GM21717 (cell line): ENCODE data around the gene FAH.
"Not testable (repeated sequence)": the region's sequence is repeated elsewhere in the genome, so short reads cannot be mapped to it uniquely, and the experiment has no call there.

Experiments used
- ATAC-seq: cut with Tn5 transposase; IDR thresholded peaks from one replicate; pipeline ENCODE4 v1.9.1; 2021; ENCODE audit warnings: mild to moderate bottlenecking, moderate library complexity; ENCODE audit not compliant: unreplicated experiment

Gene FAH

DNA sequence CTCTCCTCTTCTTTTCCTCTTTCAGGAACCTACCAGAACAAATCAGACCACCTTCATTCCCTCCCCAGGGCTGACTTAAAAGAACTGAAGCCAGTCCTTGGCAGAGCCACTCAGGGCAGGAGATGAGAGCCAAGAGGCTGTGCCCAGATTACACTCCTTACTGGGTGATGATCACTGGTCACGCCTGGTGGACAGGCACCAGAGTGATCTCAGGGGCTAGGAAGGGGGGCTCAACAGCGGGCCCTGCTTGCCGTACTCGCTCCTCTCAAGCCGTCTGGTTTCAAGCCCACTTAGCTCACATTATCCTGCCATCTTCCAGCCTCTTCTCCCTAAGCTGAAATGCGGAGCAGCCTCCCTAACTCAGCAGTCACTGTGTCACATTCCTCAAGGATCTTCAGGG is 1.7 kb upstream of the FAH start:
- no peak for ATAC-seq

DNA sequence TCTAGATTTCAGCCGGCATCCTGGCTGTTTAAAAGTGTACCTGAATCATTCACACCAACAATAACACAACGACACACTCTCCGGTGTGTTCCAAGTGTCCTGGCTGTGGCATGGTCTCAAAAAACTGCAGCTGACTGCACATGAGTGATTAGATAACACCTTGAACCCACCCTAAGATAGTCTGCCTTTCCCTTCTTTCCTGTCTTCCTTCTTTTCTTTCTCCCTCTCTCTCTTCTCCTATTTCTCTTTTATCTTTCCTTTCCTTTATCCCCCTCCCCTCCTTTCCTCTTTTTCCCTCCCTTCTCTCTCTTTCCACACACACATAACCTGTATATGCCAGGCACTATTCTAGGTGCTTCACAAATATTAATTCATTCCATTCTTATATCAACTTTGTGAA is 1.2 kb upstream of the FAH start:
- no peak for ATAC-seq

DNA sequence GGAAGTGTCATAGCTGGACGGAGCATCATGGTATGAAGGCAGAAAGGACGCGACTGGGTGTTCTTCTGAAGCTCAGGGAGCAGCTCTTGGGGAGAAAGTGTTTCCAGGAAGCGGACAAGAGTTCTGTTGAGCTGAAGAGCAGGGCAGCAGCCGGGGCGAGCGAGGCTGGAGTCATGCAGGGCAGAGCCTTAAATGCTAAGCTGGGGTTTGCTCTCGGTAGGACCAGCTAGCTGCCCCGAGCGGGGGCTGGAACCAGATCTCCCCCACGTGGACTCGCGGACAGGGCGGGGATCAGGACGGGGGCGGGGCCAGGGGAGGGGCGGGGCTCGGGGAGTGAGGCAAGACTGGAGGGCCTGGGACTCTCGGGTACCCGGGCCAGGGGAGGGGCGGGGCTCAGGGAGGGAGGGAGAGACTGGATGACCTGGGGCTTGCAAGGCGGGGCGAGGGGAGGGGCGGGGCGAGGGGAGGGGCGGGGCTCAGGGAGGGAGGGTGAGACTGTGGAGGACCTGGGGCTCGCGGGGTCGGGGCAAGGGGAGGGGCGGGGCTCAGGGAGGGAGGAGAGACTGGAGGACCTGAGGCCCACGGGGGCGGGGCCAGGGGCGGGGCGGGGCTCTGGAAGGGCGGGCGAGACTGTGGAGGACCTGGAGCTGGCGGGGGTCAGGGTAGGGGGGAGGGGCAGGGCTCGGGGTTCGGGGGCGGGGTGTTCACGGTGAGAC is 461 bp upstream of the FAH start:
- ATAC-seq = peak; percentile 33

DNA sequence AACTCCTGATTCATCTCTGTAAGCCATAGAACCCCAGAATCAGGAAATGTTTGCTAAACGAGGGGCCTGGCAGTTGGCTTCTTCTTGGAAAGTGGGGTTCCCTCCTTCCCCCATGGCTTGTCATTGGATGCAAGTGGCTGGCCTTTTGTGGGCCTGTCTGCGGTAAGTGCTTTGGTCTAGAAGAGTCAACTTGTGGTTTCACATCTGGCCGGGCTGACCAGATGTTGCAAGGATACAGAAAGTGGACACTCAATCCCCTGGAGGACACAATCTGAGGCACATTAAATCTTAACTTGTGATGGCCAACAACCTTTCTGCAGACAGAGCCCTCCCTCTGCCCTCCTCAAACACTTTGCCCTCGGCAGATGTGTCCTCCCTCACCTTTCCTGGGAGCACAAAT is 1.1 kb downstream of the FAH start:
- no peak for ATAC-seq

DNA sequence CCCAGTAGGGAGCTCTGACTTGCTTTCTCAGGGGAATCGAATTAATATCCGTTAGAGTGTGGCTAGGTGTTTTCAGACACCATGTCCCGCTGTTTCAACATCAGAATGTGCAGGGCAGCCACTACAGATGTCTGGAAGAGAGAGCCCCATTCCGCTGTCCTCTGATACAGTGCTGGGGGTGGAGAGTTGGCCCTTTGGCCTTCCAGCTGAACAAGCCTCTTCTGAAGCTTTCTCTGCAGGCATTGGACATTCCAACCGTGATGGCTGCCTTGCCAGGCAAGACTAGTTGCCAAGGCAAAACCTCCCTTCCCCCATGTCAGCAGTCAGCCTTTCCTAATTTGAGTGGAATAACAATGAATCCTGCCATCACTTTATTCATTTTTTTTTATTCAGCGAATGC is 1.5 kb downstream of the FAH start:
- ATAC-seq = no peak

DNA sequence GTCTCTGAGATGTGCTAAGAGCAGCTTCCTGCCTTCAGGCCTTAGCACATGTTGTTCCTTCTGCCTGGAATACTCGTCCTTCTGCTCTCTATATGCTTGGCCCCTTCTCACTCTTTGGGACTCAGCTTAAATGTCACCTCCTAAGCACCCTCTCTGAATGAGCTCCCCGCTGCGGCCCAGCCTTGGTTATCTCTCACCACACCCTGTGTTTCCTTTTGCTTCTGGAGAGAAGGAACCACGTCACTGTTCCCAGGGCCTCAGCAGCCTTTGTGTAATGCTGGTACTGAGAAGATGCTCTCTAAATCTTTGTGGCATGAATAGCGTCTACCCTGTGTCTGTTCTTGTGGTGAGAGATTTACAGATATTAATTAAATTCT is 2.2 kb downstream of the FAH start:
- ATAC-seq = no peak

DNA sequence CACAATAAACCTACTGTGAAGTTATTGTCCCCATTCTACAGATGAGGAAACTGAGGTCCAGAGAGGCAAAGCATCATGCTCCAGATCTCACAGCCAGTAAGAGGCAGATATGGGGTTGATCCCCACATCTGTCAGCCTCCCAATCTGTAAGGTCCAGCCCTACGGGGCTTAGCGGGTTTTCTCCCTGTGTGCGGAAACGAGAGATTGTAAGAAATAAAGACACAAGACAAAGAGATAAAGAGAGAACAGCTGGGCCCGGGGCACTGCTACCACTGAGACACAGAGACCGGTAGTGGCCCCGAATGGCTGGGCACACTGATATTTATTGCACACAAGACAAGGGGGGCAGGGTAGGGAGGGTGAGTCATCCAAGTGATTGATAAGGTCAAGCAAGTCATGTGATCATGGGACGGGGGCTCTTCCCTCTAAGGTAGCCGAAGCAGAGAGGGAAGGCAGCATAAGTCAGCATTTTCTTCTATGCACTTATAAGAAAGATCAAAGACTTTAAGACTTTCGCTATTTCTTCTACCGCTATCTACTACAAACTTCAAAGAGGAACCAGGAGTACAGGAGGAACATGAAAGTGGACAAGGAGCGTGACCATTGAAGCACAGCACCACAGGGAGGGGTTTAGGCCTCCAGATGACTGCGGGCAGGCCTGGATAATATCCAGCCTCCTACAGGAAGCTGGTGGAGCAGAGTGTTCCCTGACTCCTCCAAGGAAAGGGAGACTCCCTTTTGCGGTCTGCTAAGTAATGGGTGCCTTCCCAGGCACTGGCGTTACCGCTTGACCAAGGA is 2.8 kb downstream of the FAH start:
- not testable (repeated sequence) for ATAC-seq

DNA sequence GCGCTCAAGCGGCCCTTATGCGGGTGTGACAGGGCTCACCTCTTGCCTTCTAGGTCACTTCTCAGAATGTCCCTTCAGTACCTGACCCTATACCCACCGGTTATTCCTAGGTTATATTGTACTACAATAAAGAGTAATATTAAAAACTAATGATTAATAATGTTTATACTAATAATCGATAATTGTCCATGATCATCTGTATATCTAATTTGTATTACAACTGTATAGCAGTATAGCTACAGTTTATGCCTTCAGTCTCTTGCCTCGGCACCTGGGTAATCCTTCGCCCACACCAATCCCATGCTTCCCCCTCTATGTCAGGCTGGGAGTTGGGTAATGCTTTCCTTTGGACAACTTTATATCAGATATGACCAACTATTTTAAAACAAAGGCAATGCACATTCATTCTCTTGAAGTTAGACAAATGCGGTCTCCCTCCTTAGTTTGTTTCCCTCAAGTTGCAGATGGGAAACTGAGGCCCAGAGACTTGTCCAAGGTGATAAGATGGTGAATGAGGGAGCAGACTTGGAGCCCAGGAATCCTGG is 3.4 kb downstream of the FAH start:
- no peak for ATAC-seq

DNA sequence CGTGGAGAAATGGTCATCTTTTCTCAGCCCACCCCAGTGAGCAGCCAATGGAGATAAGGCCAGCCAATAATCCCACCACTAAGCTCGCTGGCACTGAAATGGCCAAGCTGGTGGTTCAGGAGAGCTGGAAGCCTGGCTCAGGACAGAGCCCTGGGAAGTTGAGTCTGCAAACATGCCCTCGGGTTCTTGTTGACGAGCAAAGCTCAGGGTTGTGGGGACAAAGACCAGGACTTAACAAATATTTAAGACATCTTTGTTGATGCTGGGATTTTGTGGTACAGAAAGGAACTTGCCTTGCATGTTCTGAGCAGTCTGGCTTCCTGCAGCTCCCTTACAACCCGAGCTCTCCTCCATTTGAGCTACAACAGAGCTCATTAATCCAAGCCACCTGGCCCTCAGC is 4.4 kb downstream of the FAH start:
- ATAC-seq = no peak

DNA sequence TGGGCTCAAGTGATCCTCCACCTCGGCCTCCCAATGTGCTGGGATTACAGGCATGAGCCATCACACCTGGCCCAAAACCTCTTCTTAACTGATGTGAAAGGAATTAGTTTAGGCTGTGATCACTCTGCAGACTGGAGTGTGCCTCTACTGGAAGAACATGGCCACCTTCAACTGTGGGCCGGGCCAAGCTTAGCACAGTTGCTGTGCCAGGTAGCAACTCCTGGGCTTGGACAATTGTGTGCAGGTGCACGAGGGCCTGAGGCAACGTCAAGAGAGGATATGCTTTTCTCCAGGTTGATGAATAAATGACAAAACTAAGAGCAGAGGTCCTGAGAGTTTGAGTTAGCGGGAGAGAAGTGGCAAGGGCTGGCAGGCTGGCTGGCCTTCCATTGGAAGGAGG is 6.5 kb downstream of the FAH start:
- no peak for ATAC-seq

DNA sequence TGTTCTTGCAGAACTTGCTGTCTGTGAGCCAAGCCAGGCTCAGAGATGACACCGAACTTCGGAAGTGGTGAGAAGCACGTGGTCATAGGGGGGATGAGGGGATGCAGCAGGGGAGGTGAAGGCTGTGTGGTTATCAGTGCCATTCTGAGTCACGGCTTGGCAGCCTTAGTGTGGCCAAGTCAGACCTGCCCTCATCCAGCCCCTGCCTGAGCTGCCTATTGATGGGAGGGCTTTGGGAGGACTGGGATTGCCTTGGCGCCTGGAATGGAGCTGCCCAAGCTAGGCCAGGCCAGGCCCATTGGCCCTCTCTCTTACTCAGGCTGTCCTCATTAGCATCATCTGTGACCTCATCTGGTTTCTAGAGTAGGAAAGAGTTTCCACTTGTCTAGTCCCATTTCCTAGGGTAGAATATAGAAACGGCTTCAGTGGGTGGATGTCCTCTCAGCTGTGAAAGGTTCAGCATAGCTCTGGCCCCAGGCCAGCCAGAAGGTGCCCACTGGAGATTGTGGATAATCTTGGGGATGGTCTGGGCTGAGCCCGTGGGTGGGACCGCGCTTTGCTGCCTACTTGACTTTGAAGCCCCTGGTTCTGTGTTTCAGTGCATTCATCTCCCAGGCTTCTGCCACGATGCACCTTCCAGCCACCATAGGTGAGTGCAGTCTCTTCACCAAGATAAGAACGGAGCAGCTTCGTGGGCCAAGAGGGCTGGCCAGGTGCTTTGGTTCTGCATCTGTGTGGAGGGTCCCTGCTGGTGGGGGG is 7.2 kb downstream of the FAH start:
- ATAC-seq = no peak

DNA sequence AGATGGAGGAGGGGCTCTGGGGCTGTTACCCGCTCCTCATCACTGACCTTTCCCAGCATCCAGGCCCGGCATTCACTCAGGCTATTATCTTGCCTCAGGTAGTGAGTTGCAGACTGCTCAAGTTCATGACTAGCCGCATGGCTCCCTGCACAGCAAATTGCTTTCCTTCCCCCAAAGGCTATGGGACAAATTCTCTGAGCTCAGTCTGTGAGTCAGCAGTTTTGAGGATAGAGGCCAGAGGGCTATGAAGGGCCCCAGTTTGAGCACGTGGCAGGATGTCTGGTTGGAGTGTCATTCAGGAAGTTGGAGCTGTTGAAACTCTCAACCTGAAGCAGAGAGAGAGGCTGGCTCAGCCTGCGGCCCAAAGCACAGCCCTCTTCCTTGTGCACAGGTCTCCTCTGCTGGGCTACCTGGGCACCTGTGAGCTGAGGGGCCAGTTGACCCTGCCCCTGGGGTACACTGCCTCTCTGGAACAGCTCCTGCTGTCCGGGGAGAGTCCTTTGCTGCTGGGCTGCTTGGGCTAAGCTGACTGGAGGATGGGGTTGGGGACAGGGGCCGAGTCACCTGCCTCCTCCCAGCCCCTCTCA is 7.9 kb downstream of the FAH start:
- ATAC-seq = peak; percentile 66

DNA sequence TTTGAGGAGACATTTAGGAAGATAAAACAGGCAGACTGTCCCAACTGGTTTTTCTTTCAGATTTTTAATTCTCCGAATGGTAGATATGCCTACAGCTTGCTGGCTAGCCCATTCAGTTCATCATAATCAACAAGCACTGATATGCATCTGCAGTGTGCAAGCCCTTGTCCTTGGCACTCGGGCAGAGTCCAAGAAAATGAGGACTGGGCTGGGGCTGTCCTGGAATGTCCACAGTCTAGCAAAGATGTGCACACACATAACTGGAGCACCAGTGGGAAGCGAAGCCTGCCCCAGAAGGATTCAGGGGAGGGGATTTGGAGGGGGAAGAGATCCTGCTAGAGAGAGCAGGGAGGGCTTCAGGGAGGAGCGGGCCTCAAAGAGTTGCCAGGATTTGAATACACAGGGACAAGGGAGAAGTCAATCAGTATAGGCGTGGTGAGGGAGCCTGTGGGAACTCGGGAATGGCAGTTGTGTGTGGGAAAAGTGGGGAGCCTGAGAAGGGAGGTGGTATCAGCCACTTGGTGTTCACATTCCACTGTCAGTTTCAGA is 8.7 kb downstream of the FAH start:
- ATAC-seq = no peak

DNA sequence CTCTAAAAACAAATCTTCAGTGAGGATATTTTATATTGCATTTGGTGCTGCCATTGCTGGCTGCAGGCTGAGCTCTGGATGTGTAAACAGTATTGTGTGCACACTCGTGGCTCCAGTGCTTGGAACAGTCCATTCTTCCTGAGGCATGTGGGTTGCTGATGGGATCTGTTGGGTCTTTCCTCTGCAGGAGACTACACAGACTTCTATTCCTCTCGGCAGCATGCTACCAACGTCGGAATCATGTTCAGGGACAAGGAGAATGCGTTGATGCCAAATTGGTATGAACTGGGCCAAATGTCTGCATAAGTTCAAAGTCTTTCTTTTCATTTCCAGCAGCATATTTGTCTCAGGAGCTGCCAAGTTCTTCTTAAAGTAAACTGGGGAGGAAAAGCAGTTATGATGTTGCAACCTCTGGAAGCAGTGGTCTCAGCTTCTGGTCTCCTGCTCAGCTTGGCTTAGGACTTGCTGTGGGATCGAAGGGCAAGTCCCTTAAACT is 9.3 kb downstream of the FAH start:
- ATAC-seq = no peak

DNA sequence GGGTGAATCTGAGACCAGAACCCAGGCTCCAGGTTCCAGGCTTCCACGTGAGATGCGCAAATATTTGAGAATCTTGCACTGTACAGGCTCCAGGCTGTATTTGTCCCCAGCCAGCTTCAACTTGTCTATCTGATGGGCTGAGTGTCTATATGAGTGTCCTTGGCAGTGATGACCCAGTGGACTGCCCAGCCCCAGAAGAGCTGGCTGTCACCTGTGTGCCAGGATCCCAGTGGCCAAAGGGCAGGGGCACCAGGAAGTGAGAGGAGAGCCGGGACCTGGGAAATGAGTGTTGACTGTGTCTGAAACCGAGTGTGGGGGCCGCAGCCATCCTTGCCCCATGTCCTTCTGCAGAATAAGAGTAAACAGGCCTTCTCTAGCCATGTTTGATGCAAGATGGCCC is 10.4 kb downstream of the FAH start:
- ATAC-seq = no peak

DNA sequence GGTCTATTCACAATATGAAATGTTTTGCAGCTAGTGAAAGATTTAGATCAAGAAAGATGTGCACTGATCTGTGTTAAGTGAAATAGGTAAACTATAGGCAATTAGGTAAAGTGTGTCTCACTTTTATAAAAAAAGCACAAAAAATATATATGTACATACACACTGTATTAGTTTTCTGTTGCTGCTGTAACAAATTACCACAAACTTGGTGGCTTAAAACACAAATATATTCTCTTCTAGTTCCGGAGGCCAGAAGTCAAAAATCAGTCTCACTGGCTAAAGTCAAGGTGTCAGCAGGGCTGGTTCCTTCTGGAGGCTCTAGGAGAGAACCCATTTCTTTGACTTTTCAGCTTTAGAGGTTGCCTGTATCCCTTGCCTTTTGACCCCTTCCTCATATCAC is 11.1 kb downstream of the FAH start:
- no peak for ATAC-seq

DNA sequence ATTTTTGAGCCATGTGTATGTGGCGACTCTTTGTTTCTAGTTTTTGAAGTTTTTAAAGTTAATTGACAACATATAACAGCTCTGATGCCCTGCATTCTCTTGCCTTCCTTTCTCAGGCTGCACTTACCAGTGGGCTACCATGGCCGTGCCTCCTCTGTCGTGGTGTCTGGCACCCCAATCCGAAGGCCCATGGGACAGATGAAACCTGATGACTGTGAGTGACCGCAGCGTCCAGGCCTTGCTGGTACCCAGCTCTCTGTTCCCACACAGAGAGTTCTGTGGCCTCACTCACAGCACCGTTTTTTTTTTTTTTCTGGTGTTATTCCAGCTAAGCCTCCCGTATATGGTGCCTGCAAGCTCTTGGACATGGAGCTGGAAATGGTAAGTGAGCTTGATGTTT is 15.1 kb downstream of the FAH start:
- ATAC-seq = no peak

DNA sequence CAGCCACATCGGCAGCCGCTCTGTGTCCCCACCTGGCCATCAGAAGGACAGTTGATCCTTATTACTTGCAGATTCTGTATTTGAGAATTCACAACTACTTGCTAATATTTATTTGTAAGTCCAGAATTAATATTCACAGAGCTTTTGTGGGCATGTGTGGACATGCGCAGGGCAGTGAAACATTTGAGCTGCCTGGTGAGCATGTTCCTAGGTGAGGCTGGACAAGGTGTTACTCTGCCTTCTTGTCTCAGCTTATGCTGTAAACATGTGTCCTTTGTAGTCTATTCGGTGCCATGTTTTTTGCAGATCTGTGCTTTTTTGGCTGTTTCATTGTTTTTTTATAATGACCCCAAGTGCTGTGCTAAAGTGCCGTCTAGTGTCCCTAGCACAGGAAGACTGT is 15.6 kb downstream of the FAH start:
- no peak for ATAC-seq

DNA sequence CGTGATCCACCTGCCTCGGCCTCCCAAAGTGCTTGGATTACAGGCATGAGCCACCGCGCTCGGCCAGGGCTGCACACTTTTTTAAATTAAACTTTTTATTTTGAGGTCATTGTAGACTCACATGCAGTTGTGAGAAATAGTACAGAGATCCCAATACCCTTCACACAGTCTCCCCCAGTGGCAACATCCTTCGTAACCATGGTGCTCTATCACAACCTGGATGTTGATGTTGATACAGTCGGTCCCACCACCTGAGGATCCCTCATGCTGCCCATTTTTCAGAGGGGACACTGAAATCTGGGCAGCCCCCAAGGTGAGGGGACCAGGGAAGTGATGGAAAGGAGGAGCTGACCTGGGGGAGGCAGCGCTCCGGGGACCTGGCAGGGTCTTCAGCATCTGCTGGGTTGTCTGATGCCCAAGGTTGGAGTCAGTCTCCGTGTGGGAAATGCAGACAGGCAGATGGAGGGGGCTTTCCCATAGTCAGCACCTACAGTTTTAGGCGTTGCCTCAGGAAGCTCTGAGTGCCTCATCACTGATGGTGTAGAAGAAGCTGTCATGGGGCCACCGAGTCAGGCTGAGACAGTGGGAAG is 17.1 kb downstream of the FAH start:
- ATAC-seq = no peak

DNA sequence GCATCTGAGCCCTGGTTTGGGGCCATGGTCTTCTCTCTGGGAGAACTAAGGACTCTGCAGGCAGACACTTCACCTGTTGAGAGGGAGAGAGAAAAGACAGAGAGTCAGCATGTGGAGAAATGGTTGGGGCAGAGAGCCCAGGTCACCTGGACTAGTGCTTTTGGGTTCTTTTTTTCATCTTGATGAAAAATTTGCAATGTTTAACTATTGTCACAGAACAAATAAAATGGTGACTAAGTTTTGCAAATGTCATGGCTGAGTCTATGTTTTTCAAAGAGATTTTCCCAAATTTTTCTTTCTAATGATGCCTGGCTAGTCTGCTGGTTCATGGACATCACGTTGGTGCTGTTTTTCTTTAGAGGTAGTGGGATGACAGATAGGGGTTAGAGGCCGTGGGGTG is 17.8 kb downstream of the FAH start:
- no peak for ATAC-seq
